HG03565 (cell line): Measurements from ENCODE around the gene FAM72B.
A peak's percentile ranks its signal among the peaks of the same experiment; 100 is the strongest.
"Not testable (repeated sequence)": the region's sequence is repeated elsewhere in the genome, so short reads cannot be mapped to it uniquely, and the experiment has no call there.

Source experiments
- ATAC-seq: cut with Tn5 transposase; IDR thresholded peaks from one replicate; pipeline ENCODE4 v1.9.1; 2021; ENCODE audit warnings: mild to moderate bottlenecking, moderate library complexity; ENCODE audit not compliant: unreplicated experiment

FAM72B gene

GRCh38 chr1:121184290-121185127, at the start of gene FAM72B, which contains the start of gene SRGAP2C:
Gene FAM72B (minus strand): TSS chr1:121184340. CDS start chr1:121183489, 851 bp downstream.
Gene SRGAP2C (plus strand): TSS chr1:121184975. CDS start chr1:121187447, 2,472 bp downstream.
- ATAC-seq = peak; percentile 82

DNA sequence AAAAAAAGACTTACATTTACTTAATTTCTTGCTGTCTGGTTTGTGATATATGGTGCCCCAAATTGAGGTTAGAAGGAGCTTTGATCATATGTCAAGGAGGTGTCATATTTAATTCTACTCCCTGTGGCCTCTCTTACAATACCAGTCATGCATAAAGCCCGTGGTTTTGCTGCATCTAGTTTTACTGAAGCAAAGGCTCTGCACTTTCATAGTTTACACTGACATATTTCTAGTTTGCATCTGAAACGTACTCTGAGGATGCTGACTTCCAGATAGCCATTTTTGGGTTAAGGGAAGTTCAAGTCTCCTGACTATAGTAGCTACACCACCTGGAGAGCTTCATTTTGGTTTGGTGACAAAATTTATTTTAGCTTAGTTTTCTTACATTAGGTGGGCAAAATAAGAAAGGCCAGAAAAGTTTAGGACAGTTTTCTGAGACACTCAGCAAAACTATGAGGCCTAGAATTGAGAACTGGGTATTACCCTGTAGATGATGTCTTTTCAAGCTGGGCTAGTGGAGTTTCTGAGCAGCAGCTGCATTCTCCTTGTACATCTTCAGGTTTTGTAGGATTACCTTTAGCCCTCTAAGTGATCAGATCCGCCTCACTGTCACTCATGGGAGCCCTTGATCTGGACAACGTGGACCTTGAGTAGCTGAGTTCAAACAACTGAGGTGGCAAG, 48.4 kb upstream of the FAM72B start:
- peak; percentile 80 for ATAC-seq

DNA sequence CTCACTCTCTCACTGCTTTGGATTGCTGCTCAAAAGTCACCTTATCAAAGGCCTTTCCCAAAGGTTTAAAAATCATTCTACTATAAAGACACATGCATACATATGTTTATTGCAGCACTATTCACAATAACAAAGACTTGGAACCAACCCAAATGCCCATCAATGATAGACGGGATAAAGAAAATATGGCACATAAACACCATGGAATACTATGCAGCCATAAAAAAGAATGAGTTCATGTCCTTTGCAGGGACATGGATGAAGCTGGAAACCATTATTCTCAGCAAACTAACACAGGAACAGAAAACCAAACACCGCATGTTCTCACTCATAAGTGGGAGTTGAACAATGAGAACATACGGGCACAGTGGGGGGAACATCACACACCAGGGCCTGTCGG, 46.5 kb upstream of the FAM72B start:
- not testable (repeated sequence) for ATAC-seq

GRCh38 chr1:121227544-121228330, 43.6 kb upstream of the FAM72B start:
- ATAC-seq = not testable (repeated sequence)

- ATAC-seq = not testable (repeated sequence)
Measured at GRCh38 chr1:121226925-121227324, 42.8 kb upstream of the FAM72B start.

GRCh38 chr1:121226295-121226904, 42.3 kb upstream of the FAM72B start:
- not testable (repeated sequence) for ATAC-seq

- ATAC-seq = peak; percentile 97
Measured at GRCh38 chr1:121224714-121225113, 40.6 kb upstream of the FAM72B start.

DNA sequence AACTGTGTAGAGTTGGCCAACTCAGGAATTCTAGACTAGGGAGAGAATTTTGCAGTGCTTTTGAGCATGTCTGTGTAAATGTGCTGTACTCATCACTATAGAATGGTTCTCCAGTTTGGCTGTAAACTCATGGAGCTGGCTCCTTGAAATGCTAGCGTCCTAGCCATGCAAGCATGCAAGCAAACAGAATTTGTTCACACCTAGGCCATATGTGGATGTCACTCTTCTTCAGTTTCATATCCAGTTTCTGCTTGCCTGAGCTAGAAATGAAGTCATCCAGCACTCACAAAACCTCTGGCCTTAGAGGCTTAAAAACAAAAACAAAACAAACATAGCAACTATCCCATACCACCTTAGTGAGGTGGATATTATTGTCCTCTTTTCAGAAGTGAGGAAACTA, 37.6 kb upstream of the FAM72B start:
- ATAC-seq = peak; percentile 55

- not testable (repeated sequence) for ATAC-seq
Measured at GRCh38 chr1:121216676-121217075, 32.5 kb upstream of the FAM72B start.

DNA sequence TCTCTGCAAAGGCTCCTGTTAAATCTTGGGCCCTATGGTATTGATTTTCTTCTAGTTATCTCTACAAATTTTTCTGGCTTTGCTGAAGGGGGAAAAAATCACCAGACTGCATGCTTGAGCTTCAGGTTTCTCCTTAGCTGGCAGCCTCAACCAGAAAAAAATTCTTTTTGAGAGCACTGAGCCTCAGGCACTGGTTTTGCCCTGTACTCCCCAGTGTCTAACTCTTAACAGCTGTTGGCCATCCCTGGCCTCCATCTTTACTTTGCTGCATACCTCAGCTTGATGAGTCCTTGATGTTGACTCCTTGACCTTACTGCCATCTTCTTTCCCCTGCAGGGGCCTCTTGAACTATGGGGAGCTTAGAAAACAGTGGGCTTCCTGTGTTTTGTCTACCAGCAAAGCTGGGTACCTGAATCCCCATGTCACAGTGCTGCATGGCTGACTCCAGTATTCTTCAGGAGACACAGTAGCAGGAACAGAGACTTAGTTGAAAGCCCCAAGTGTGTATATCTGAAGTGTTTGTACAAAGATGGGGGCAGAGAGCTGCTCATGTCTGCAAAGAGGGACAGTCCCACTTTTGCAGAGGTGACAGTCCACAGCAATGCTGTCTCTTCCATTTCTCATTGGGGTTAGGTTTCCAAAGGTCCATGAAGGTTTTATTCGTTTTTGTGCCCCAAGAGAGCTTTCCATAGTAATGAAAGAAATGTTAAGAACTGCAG, 31.7 kb upstream of the FAM72B start:
- not testable (repeated sequence) for ATAC-seq

DNA sequence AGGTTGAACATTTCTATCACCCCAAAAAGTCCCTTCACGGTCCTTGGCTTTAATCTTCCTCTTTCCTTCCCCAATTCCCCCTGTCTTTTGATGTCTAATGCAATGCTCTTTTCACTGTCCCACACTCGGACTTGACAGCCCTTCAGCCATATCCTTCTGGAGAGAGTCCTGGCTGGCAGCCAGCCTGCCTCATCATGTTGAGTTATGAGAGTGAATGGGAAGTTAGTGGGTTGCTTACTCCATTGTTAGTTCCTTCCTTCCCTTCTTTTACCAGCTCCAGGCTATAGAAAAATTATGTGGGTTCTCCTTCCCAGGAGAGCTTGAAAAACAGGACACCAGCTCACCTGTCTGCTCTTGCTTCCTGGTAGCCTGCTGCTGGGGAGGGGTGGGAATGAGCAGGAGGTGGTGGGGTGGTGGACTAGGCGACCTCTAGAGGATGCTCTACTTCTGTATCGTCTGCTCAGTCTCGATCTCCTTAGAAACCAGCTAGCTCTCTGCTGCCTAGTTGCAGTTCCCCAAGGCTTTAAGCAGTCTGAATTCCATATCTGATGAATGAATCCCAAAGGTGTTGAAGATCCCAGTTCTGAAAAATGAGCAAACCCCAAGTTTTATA, 30.5 kb upstream of the FAM72B start:
- not testable (repeated sequence) for ATAC-seq

DNA sequence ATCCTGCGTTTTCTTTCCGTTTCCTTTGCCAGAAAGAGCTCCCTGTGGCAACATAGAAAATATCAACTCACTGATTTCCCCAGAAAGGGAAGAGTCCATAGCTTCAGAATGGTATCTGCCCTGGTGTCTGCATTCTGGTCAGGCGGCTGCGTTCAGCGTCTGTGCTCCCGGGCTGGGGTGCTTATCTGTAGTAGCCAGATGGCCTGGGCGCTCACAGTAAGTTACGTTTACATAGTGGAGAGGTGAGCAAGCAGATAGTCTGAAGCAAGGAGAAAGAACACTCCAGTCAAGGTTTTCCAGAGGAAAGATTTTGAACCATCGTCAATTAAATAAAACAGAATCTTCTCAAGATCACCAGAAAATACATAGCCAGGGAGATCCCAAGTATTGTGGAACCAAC, 29.4 kb upstream of the FAM72B start:
- ATAC-seq = not testable (repeated sequence)

DNA sequence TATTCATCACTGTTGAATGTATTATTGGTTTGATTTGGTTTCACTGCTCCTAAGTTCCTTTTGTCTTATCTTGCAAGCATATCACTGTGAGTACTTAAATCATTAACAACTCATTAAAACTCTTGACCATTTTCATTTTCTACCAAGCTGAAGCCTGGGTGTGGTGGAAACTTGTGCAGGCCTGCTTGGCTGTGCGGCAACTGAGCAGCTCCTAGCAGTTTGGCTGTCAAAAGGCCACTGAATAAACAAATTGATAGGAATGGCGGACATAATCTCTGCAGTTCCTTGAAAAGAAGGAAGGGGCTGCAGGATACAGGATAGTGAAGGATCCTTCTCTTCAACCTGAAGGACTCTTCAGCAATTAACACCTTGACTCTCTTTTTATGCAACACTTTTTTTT, 26.6 kb upstream of the FAM72B start:
- not testable (repeated sequence) for ATAC-seq

GRCh38 chr1:121208375-121208774, 24.2 kb upstream of the FAM72B start:
- not testable (repeated sequence) for ATAC-seq

DNA sequence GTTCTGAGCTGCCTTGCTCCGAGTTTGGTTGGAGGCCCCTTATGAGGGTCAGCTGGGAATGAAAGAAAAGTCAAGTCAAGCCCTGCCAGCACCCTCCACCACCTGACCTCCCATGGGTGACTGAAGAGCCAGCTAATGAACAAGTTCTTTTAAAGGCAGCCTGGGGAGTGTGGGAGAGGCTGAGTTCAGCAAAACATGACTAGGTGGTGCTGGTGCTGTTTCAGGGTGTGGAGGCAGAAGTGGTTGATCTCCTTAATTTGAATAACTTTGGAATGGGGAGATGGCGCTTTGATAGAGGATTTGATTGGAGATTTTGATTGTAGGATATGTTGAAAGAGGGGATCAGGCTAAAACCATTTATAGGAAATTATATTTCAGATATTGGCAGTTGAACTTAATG, 23.2 kb upstream of the FAM72B start:
- not testable (repeated sequence) for ATAC-seq

- ATAC-seq = not testable (repeated sequence)
Measured at GRCh38 chr1:121205786-121206711, 21.9 kb upstream of the FAM72B start.

DNA sequence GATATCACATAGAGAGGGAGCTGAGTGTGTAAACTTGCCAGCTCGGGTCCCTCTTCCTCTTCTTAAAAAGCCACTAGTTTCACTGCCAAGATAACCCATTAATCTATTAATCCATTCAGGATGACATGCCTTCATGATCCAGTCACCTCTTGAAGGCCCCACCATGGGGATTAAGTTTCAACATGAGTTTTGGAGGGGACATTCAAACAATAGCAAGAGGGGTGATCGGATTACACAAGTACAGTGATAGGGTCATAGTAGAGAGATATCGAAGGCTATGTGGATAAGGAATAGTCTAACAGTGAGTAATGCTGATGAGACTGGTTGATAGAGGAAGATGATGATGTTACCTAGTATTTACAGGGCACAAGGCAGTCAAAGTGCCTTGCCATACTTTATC, 18.8 kb upstream of the FAM72B start:
- not testable (repeated sequence) for ATAC-seq
